Measurements from ENCODE around the gene BRD4. TPM values are rescaled to one million over a fixed set of nuclear protein-coding genes. Genes with fewer than 3 reads are reported as not detected.

BRD4 gene
- total and polyA plus RNA-seq, 4 donors = 16.3 to 59.0 (median 40.2) TPM

DNA sequence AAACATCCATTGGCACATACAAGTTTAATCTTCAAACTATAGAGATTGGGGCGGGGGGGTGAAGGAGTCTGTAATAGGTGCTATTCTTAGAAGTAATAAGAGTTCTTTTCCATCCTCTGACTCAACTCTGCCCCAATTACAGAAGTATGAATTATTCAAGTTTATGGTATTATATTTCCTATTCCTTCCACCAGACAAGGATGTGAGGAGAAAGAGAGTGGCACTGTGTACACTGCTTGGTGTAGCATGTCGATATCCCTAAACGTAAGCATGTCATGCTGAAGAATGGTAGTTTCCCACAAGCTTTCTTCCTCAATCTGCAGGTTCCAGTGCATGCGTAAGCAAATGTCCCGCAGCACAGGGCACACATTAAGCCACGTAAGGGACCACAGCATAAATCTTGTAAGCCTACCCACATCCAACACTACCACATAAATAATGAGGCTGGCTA, 14.1 kb downstream of the BRD4 start:
- WGBS (ENCODE audit: insufficient coverage) = 43% methylated on average over 4 of the region's 6 CpGs
- H3K4me3 ChIP-seq (ENCODE audit: low read depth, low read length) = no peak overlapping the region
- H3K4me1 ChIP-seq (ENCODE audit: control insufficient read depth, insufficient read depth, low read length) = peaks cover 30% of the 10 kb centered on the region
- H3K9me3 ChIP-seq (ENCODE audit: control insufficient read depth, insufficient read depth, low read length) = no peaks in the 10 kb centered on the region
- no peak for DNase-seq (ENCODE audit: low read depth in 4 of 6, low spot score in 6 of 6)
- H3K36me3 ChIP-seq (ENCODE audit: control insufficient read depth, insufficient read depth, low read length) = no peaks in the 10 kb centered on the region
- H3K27me3 ChIP-seq (ENCODE audit: control insufficient read depth, insufficient read depth, low read length) = no peaks in the 10 kb centered on the region
- no peak overlapping the region for H3K27ac ChIP-seq (ENCODE audit: low read depth, low read length)

DNA sequence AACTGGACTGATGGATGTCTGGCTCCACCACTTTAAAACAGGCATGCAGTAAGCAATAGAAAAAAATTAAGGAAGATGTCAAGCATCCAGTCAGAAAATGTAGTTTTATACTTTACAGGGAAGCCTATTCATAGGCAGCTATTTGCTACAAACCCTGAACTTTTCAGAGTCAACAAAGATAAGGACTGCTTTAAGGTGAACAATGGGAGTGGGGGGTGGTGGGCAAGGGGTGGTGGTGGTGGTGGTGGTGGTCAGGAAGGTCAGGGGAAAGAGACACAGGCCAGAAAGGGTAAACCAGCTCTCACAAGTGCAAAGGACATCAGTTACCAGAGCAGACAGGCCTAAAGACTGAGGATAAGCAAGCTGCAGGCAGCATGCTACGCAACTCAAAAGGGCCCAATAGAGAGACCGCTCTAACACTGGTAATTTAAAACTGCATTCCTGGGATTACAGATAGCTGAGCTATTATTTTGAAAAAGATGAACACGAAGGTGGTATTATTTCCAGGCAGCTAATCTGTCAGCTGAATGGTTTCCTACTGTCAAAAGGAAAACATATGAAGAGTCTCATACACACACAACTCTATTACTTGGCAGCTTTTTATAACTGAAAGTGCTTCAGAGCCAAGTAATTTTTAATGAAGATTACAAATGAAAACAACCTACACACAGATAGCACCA, 14.8 kb downstream of the BRD4 start:
- Histone ChIP-seq H3K9me3 (ENCODE audit: control insufficient read depth, insufficient read depth, low read length) (no peaks in the 10 kb centered on the region), H3K27me3 (ENCODE audit: control insufficient read depth, insufficient read depth, low read length) (no peaks in the 10 kb centered on the region), H3K36me3 (ENCODE audit: control insufficient read depth, insufficient read depth, low read length) (no peaks in the 10 kb centered on the region), H3K4me3 (ENCODE audit: low read depth, low read length) (no peak overlapping the region), H3K27ac (ENCODE audit: low read depth, low read length) (peak overlapping the region; percentile 71), H3K4me1 (ENCODE audit: control insufficient read depth, insufficient read depth, low read length) (peaks cover 27% of the 10 kb centered on the region)
- peak in 1 of 6 donors; percentile 45 for DNase-seq (ENCODE audit: low read depth in 4 of 6, low spot score in 6 of 6)
- WGBS (ENCODE audit: insufficient coverage) = no CpG with 5 or more reads among the region's 3 CpGs

DNA sequence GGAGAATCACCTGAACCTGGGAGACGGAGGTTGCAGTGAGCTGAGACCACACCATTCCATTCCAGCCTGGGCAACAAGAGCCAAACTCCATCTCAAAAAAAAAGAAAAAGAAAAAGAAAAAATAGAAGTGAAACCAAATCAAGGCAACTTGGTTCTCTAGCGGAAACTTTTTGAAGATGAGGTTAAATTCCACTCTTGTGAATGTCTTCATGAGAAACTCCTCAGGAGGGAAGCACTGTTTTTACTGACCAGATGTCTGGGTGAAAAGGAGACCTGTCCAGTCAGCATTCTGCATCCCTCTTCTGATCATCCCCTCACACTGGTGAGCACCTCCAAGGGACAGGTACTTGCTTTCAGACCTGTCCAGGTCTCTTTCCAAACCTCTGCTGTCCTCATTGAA, 15.8 kb downstream of the BRD4 start:
- Histone ChIP-seq H3K27me3 (ENCODE audit: control insufficient read depth, insufficient read depth, low read length) (no peaks in the 10 kb centered on the region), H3K4me1 (ENCODE audit: control insufficient read depth, insufficient read depth, low read length) (peaks cover 27% of the 10 kb centered on the region), H3K9me3 (ENCODE audit: control insufficient read depth, insufficient read depth, low read length) (no peaks in the 10 kb centered on the region), H3K36me3 (ENCODE audit: control insufficient read depth, insufficient read depth, low read length) (no peaks in the 10 kb centered on the region), H3K4me3 (ENCODE audit: low read depth, low read length) (no peak overlapping the region), H3K27ac (ENCODE audit: low read depth, low read length) (peak overlapping the region; percentile 71)
- no peak for DNase-seq (ENCODE audit: low read depth in 4 of 6, low spot score in 6 of 6)
- WGBS (ENCODE audit: insufficient coverage) = 73% methylated on average over 2 of the region's 2 CpGs

DNA sequence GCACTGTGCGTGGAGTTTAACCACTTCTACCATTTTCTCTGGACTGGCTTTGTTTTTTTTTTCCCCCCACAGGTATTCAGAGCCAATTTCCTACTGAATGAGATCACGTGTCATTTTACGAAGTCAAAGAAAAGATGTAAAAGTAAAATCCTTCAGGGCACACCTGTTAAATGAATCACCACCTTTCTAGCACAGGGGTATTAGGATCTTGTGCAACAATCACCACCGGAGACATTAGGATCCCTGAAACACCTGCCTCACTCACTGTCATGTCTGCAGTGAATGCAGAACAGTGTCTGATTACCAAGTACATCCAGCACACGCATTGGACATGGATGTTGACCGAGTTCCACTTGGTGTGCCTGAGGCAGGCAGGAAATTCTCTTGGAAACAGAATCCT, 17.2 kb downstream of the BRD4 start:
- WGBS (ENCODE audit: insufficient coverage) = no CpG with 5 or more reads among the region's 6 CpGs

DNA sequence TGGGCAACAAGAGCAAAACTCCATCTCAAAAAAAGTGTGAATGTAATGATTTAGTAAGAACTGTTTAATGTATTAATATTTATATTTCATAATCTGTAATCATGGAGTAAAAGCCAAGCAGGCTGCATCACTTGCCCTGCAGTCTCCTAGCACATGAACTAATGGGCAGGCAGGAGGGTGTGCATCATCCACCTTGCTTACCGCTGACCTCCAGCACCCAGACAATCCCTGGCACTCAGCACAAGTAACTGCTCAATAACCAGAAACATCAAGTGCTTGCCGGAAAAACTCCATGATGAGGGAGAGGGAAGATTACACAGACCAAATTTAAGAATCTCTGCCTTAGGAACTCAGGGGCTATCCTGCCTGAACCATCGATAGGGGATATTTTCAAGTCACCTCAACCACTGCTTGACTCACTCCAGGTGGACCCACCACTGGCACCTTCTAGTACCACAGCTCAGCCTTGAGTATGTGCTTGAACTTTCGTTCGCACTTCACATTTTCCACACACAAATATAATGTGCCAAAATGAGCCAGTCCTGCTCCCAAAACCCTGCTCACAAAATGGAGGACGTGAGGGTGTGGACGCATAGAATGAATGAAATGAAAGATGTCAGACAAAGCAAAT, 18.6 kb downstream of the BRD4 start:
- H3K36me3 ChIP-seq (ENCODE audit: control insufficient read depth, insufficient read depth, low read length) = no peaks in the 10 kb centered on the region
- H3K27me3 ChIP-seq (ENCODE audit: control insufficient read depth, insufficient read depth, low read length) = no peaks in the 10 kb centered on the region
- no peak overlapping the region for H3K4me3 ChIP-seq (ENCODE audit: low read depth, low read length)
- H3K27ac ChIP-seq (ENCODE audit: low read depth, low read length) = no peak overlapping the region
- H3K4me1 ChIP-seq (ENCODE audit: control insufficient read depth, insufficient read depth, low read length) = peaks cover 17% of the 10 kb centered on the region
- WGBS (ENCODE audit: insufficient coverage) = 90% methylated on average over 2 of the region's 7 CpGs
- DNase-seq (ENCODE audit: low read depth in 4 of 6, low spot score in 6 of 6) = no peak
- H3K9me3 ChIP-seq (ENCODE audit: control insufficient read depth, insufficient read depth, low read length) = no peaks in the 10 kb centered on the region

More for the DNA sequence above, 17.2 kb downstream of the BRD4 start:
- H3K4me3 ChIP-seq (ENCODE audit: low read depth, low read length) = no peak overlapping the region
- no peaks in the 10 kb centered on the region for H3K27me3 ChIP-seq (ENCODE audit: control insufficient read depth, insufficient read depth, low read length)
- no peaks in the 10 kb centered on the region for H3K36me3 ChIP-seq (ENCODE audit: control insufficient read depth, insufficient read depth, low read length)
- DNase-seq (ENCODE audit: low read depth in 4 of 6, low spot score in 6 of 6) = no peak
- no peak overlapping the region for H3K27ac ChIP-seq (ENCODE audit: low read depth, low read length)
- no peaks in the 10 kb centered on the region for H3K9me3 ChIP-seq (ENCODE audit: control insufficient read depth, insufficient read depth, low read length)
- peaks cover 21% of the 10 kb centered on the region for H3K4me1 ChIP-seq (ENCODE audit: control insufficient read depth, insufficient read depth, low read length)

DNA sequence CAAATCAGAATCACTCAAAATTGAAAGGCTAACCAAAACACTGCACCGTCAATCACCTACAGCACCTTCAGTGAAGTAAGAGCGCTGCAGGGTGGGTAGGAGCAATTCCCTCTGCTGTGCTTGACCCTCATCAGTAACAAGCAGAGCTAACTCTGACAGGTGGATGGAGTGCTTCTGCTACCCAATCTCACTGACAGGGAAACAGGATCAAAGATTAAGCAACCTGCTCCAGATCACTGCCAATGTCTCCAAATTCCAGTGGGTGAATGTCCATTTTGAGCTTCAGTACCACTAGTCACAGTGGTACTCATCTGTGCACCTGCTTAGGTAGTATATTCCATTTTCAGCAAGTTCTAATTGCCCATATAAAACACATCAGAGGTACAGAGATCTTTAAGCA, 25.2 kb downstream of the BRD4 start:
- Histone ChIP-seq H3K36me3 (ENCODE audit: control insufficient read depth, insufficient read depth, low read length) (no peaks in the 10 kb centered on the region), H3K9me3 (ENCODE audit: control insufficient read depth, insufficient read depth, low read length) (no peaks in the 10 kb centered on the region), H3K4me1 (ENCODE audit: control insufficient read depth, insufficient read depth, low read length) (peaks cover 7% of the 10 kb centered on the region), H3K4me3 (ENCODE audit: low read depth, low read length) (no peak overlapping the region), H3K27me3 (ENCODE audit: control insufficient read depth, insufficient read depth, low read length) (no peaks in the 10 kb centered on the region), H3K27ac (ENCODE audit: low read depth, low read length) (no peak overlapping the region)
- WGBS (ENCODE audit: insufficient coverage) = no CpG with 5 or more reads among the region's 2 CpGs
- no peak for DNase-seq (ENCODE audit: low read depth in 4 of 6, low spot score in 6 of 6)

DNA sequence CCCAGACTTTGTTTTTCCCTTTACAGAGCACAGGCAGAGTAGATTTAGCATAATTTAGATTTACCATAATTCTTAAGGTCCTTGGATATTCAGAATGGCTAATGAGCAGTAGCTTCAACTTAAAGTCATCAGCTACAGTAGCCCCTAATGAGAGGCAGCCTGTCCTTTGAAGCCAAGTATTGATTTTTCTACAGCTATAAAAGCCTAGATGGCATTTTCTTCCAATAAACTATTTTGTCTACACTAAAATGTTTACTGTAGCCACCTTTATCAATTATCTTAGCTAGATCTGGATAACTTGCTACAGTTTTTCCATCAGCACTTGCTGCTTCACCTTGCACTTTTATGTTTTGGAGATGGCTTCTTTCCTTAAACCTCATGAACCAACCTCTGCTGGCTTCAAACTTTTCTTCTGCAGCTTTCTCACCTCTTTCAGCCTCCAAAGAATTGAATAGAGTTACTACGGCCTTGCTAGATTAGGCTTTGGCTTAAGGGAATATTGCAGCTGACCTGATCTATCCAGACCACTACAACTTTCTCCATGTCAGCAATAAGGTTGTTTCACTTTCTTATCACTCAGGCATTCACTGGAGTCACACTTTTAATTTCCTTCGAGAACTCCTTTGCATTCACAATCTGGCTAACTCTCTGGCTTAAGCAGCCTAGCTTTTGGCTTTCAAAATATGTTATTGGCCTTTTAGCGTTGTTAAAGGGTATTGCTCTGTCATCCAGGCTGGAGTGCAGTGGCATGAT, 26.6 kb downstream of the BRD4 start:
- Histone ChIP-seq H3K4me1 (ENCODE audit: control insufficient read depth, insufficient read depth, low read length) (peaks cover 7% of the 10 kb centered on the region), H3K4me3 (ENCODE audit: low read depth, low read length) (no peak overlapping the region), H3K27ac (ENCODE audit: low read depth, low read length) (no peak overlapping the region), H3K36me3 (ENCODE audit: control insufficient read depth, insufficient read depth, low read length) (no peaks in the 10 kb centered on the region), H3K27me3 (ENCODE audit: control insufficient read depth, insufficient read depth, low read length) (no peaks in the 10 kb centered on the region), H3K9me3 (ENCODE audit: control insufficient read depth, insufficient read depth, low read length) (no peaks in the 10 kb centered on the region)
- WGBS (ENCODE audit: insufficient coverage) = 92% methylated on average over 2 of the region's 3 CpGs
- DNase-seq (ENCODE audit: low read depth in 4 of 6, low spot score in 6 of 6) = no peak

DNA sequence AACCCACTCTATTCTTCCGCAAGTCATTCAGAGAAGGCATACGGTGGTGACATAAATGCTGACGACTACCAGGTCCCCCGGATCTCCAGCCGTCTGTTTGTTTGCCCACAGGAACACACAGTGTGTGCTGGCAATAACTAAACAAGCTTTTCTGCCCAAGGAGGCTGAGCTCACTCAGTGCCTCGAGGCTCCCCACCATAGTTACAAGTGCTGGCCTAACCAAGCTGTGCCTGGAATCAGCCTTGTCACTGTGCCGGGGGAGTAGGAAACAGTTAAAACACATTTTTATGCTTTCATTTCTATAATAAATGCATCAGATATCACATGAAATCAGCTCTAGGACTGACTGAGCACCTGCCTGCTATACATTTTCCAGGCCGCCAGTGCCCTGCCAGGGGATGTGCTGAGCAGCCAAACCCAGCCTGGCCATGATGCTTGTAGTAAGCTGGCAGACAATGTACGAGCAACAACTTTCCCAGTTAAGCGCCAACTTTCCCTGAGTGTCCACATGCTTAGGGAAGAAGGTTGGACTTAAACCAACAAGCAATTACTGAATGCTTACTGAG, 28.1 kb downstream of the BRD4 start:
- no peaks in the 10 kb centered on the region for H3K9me3 ChIP-seq (ENCODE audit: control insufficient read depth, insufficient read depth, low read length)
- H3K36me3 ChIP-seq (ENCODE audit: control insufficient read depth, insufficient read depth, low read length) = no peaks in the 10 kb centered on the region
- 30% methylated on average over 7 of the region's 10 CpGs for WGBS (ENCODE audit: insufficient coverage)
- peaks cover 13% of the 10 kb centered on the region for H3K4me1 ChIP-seq (ENCODE audit: control insufficient read depth, insufficient read depth, low read length)
- H3K27me3 ChIP-seq (ENCODE audit: control insufficient read depth, insufficient read depth, low read length) = no peaks in the 10 kb centered on the region
- H3K4me3 ChIP-seq (ENCODE audit: low read depth, low read length) = no peak overlapping the region
- DNase-seq (ENCODE audit: low read depth in 4 of 6, low spot score in 6 of 6) = peak in 2 of 6 donors; percentile 70 to 94
- peak overlapping the region; percentile 47 for H3K27ac ChIP-seq (ENCODE audit: low read depth, low read length)

DNA sequence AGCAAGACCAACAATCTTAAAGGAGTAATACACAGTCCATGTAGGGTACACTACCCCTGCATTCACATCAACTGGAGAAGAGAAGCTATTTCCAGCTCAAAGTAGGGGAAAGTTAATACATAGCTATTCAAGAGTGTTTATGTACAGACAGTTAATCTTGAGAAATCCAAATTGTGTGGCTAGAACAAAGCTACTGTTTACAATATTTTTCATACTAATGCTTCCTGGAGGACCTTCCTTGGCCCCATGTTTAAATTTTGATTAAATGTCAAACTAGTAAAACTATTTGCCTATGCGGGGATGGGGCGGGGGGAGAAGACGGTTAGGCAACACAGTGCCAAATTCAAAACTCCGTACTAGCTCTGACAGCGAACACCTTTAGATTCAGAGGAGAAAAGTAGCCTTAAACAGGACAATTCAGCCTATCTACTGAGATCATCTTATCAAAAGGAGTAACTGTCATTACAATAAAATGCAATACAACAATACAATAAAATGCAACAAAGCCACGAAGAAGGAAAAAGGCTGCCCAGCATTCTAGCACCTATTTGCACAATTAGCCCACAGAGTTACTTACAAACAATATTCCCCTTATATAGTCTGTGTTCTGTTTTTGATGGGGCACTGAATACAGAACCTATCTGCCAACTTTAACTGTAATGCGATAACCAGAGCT, 29.1 kb downstream of the BRD4 start:
- Histone ChIP-seq H3K27ac (ENCODE audit: low read depth, low read length) (no peak overlapping the region), H3K27me3 (ENCODE audit: control insufficient read depth, insufficient read depth, low read length) (no peaks in the 10 kb centered on the region), H3K4me3 (ENCODE audit: low read depth, low read length) (no peak overlapping the region), H3K4me1 (ENCODE audit: control insufficient read depth, insufficient read depth, low read length) (peaks cover 19% of the 10 kb centered on the region), H3K36me3 (ENCODE audit: control insufficient read depth, insufficient read depth, low read length) (no peaks in the 10 kb centered on the region), H3K9me3 (ENCODE audit: control insufficient read depth, insufficient read depth, low read length) (no peaks in the 10 kb centered on the region)
- 80% methylated on average over 1 of the region's 7 CpGs for WGBS (ENCODE audit: insufficient coverage)
- no peak for DNase-seq (ENCODE audit: low read depth in 4 of 6, low spot score in 6 of 6)
